Body of pancreas (tissue), 4 donors: ENCODE measurements around the gene RPL22.

Source experiments
- CTCF ChIP-seq, 7 experiments: fragments of 450-650 bp in 4 of 7; fragments of 200-600 bp in 3 of 7; sonication (generic) in 3 of 7; IDR thresholded peaks; one replicate each; pipeline ENCODE4 v1.5.1; 2016 to 2019; ENCODE audit warnings: antibody characterized with exemption in 7 of 7
- POLR2A ChIP-seq, 3 donors: fragments of 450-650 bp; IDR thresholded peaks; one replicate each; pipeline ENCODE4 v1.6.1; 2016; ENCODE audit warnings: antibody characterized with exemption in 3 of 3, mild to moderate bottlenecking in 2 of 3

- TF ChIP-seq CTCF (IDR thresholded peaks at IDR 0.05) (no peak), POLR2A (IDR thresholded peaks at IDR 0.05) (no peak)
Measured at GRCh38 chr1:6202256-6202655, 2.9 kb upstream of the RPL22 start.
